Dedifferentiated amniotic fluid mesenchymal stem cell (primary cell): ENCODE data around the gene KIF26B.

ENCODE experiments used
- DNase-seq: peaks from one replicate; pipeline ENCODE4 v3.0.0-alpha.2; 2016; ENCODE audit errors: extremely low spot score

Gene KIF26B

DNA sequence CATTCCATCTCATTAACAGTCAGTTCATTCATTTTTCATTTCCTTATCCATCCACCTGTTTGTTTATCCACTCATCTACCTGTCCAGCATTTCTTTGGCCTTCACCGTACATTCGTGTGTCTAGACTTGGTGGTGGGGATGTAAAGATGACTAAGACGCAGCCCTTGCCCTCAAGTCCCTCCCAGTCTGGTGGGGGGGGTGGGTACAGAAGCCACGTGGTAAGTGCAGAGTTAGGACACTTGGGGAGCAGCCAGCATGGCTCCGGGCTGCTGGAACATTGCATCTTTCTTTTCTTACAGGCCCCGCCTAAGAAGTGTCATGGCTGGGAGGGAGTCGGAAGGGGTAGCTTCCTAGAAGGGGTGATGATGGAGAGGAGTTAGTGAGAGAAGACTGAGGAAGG, 17.2 kb downstream of the KIF26B start:
- no peak for DNase-seq

DNA sequence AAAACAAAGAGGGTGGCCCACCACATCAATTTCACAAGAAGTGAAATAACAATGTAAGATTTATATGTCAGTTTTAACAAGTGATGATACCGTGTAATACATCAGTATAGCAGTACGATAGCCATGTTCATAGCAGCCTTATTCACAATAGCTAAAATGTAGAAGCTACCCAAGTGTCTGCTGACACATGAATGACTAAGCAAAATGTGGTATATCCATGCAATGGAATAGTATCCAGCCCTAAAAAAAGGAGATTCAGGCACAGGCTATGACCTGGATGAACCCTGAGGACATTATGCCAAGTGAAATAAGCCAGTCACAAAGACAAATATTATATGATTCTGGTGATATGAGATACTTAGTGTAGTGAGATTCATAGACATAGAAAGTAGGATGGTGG, 18.0 kb downstream of the KIF26B start:
- no peak for DNase-seq

DNA sequence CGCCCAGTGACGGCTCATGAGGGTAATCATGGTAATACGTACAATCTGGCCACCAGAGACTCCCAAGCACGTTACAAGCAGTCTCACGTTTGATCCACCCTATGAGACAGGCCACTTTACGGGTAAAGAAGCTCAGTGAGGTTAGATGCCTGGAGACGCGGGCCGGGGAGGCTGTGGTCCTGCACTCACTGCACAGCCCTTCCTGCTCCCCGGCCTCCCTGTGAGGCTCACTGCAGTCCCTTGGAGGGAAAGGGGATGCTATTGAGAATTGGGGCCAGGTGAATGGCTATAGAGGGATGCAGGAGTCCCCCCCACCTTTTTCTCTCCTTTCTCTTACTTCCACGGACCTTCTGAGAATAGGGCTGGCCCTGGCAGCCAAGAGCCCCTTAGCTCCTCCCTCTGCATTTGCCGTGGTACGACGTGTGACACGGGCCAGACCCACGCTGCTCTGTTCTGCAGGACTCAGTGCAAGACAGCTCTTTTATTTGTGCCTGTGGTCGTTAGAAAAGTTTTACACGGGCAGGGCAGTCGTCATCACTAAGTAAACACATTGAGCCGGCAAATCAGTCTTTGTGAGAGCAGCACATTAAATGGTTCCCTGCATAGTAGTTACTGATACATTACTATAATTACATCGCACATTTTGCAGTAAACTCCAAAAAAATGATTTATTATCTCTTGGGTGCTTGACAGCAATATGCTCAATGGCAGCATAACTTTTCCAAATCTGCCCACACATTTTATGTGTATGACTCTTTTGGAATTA, 18.8 kb downstream of the KIF26B start:
- DNase-seq: no peak

- DNase-seq: no peak
Observed at GRCh38 chr1:245177071-245177900, 22.5 kb downstream of the KIF26B start.

DNA sequence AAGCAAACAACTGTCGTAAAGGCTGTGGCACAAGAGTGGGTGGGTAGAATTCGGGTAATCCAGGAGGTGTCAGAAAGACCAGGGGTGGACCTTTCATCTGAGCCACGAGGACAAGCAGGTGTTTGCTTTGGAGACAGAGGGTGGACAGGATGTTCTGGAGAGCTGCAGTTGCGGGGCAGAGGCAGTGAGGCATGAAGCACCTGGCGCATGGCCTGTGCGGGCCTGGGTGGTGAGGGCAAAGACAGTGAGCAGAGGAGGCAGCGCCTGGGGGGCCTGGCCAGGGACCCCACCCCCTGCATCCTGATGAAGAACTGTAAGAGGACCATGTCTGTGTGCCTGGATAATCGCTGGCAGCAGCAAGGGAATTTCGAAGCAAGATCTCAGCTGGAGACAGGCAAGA, 24.9 kb downstream of the KIF26B start:
- no peak for DNase-seq

DNA sequence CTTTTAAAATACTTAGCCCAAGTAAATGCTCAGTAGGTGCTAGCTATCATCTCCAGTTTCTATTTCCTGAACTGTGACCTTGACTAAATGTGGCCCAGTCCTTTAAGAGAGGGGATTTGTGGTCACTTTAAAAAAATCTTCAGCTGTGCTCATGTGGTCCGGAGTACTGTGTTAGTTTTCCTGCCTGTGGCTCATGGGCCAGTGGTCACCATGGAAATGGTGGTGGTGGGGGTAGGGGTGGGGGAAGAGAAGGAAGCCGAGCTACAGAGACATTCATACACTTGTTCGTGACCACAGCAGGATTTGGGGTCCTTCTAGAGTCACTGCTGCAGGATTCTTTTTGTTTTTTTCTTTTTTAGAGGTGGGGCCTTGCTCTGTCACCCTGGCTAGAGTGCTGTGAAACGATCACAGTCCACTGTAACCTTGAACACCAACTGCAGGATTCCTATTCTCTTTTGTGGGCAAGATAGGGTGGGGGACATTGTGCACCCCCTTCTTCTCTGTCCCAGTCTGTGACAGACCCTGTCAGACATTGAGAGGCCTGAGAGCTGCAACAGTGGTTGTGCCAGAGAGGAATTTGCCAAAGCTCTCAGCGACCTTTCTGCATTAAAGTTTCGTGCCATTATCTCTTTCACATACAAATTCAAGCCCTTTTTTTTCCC, 25.8 kb downstream of the KIF26B start:
- DNase-seq: no peak

- DNase-seq: no peak
Observed at GRCh38 chr1:245181158-245181517, 26.4 kb downstream of the KIF26B start.

DNA sequence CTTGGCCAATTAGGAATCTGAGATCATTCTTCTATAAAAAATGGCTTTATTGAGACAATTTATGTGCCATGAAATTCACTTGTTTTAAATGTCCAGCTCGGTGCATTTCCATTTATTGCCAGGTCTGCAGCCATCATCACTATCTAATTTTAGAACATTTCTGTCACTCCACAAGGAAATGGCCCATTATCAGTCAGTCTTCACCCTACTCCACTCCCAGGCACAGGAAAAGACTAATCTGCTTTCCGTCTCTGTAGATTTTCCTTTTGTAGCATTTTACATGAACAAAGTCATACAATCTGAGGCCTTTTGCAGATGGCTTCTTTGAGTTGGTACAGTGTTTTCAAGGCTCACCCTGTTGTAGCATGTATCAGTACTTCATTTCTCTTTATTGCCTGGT, 27.2 kb downstream of the KIF26B start:
- no peak for DNase-seq

- no peak for DNase-seq
Observed at GRCh38 chr1:245183429-245183828, 28.6 kb downstream of the KIF26B start.

DNA sequence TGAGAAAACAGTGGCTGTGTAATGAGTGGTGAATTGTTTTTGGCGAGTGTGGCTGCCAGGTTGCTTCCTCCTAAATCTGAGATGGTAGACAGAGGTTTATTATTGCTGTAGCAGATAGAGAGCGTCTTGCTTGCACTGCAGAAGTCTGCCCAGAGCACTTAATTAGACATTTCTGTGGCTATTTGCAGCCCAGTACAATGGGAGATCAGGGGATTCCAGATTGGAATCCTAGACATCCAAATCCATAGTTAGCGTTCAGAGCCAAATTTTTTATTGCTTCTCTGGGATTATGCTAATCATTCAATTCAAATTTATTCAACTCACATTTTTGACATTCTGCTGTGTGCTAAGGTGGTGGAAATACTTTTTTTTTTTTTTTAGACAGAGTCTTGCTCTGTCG, 30.0 kb downstream of the KIF26B start:
- DNase-seq: no peak

DNA sequence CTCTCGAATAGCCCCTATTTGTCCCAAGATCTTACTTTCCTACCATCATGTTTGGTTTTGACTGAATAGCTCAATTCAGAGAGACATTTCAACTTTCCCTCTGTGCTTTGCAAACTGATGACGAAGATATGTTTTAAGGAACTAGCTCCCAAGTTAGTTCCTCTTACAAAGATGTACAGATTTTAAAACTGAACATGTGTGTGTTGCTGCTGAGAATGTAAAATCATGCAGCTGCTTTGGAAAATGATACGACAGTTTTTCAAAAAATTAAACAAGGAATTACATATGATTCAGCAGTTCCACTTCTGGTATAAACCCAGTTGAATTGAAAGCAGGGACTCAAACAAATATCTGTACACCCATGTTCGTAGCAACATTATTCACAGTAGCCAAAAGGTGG, 33.6 kb downstream of the KIF26B start:
- DNase-seq: no peak

- DNase-seq: no peak
Observed at GRCh38 chr1:245195398-245195797, 40.6 kb downstream of the KIF26B start.

DNA sequence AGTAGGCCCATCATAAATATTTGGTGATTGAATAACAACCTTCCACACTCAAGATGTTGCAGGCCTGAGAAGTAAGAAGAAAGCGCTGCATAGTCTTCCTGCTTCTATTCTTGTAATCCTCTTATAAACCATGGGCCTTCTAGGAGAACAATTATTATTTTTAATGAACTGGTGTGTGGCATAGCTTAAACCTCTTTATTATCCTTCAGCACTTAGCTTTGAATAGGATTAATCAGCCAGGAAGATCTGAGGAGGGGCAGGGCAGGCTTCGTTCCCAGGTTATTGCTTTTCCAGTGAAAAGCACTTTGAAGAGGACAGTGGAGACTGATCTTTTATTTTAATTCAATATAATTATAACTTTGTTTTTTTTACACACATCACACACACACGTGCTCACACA, 42.3 kb downstream of the KIF26B start:
- DNase-seq: no peak

DNA sequence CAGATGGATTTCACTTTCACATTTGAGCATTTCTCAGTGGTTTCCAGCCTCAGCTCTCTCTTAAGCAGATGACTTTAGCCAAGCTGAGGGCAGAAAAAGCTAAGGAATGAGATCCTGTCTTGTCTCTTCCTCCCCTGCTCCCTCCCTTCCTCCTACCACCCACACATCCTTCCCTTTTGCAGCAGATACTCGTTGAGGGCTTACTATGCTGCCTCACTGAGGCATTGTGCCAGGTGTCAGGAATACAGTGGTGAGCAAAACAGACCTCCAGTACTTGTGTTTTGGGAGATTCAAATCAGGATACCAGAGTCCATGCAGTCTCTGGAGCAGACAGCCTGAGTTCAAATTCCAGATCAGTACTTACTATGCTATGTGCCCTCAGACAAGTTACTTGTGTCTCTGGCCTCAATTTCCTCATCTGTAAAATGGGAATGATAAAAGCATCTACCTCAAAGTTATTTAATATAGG, 43.2 kb downstream of the KIF26B start:
- DNase-seq: peak; percentile 61

DNA sequence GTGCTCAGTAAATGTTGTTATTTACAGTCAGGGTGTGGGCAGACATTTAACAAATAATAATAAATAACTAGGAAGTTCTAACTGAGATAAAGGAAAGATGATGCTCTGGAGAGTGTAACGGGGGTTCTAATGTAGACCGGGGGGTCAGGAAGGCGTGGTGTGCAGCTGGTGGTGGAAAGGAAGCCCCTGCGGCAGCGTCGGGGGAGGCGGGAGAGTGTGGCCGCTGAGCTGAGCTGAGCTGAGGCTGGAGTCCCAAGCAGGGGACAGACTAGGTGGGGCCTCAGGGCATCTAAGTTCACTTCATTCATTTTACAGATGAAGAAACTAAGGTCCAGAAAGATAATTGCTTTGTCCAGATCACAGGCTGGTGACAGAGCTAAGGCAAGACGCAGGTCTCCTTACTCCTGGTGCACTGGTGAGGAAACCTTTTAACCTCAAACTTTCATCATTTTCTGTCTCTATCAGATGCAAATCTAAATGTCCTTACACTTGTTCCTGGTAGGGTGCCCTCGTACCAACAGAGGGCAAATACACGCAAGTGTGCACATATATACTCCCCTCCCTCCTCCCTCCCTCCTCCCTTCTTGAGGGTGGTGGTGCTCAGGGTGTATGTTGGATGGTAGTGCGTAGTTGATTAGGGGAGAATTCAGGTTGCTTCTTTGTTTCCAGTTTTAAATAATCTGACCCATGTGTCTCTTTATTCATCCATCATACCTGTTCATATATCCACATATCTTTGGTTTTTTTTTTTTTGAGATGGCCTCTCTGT, 44.1 kb downstream of the KIF26B start:
- no peak for DNase-seq

DNA sequence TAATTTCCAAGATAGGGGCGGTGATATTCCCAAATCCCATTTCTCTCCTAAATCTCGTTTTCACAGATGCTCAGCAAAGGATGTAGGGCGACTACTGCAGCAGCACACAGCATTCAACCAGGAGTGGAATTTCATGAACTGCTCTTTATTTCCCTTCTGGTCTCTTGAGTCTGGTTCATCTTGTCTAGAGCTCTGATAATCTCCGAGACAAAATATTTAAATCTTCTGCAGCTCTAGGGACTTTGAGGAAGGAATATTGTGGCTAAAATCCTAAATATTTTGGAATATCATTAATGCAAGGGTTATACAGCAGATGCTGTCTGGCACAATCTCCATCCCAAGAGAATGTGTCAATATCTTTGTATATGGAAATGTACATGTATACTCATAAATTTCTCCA, 45.4 kb downstream of the KIF26B start:
- DNase-seq: no peak

- DNase-seq: no peak
Observed at GRCh38 chr1:245201201-245201600, 46.4 kb downstream of the KIF26B start.

DNA sequence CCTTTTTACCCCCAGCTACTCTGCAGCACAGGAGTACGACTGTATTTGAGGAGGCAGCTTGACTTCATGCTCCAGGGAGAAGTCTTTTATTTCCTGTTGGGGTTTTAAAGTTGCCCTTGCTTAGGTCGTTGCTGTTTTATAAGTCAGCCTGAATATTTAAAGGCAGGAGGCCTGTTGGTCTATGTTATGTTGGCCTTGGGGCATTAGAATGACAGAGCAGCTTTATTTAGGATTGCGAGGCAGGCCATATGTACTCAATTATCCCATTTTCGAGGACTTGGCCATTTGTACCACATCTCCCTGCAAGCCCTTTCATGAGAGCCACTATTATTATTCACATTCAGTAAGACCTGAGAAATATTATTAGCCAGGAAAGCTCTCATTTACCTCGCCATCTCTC, 47.0 kb downstream of the KIF26B start:
- DNase-seq: peak; percentile 39

- DNase-seq: no peak
Observed at GRCh38 chr1:245205396-245205795, 50.6 kb downstream of the KIF26B start.

DNA sequence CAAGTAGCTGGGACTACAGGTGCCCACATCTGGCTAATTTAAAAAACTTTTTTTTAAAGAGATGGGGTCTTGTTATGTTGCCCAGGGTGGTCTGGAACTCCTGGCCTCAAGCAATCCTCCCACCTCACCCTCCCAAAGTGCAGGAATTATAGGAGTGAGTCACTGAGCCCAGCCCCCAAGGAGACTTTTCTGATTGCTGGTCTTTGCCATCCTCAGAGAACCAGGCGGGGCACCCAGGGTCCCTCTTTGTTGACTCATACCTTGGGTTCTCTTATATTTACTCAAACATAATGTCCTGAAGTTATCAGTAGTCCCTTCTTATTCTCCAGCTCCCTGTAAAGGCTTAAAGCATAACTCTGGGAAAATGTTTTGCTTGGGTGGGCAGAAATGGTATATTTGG, 51.1 kb downstream of the KIF26B start:
- DNase-seq: no peak

DNA sequence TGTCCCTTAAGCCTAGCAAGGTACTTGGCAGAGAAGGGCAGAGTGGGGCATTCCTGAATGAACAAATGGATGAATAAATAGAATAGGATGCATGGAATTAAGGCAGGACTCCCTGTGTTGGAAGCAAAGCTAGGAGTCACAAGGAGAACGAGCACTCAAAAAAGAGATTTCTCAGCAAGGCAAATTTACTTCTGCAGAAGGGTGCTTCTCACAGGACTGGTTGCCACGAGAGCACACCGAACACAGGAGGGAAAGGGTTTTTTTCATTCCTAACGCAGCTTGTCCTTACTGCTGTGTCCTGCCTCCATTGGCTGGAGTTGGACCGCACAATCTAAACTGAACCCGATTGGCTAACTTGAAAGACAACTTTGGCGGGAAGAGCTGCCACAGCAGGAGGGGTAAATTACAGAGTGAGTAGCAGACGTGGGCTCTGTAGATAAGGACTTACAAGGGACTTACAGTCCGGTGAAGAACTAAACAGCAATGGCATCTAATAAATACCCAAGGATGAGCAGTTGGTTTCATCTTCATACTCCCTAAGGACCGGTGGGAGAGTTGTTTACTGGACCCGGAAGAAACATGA, 52.4 kb downstream of the KIF26B start:
- no peak for DNase-seq

GRCh38 chr1:245207801-245208200, 53.0 kb downstream of the KIF26B start:
- DNase-seq: no peak
